Occipital lobe (tissue), 2 donors: ENCODE measurements around the gene CACTIN. TPM values are rescaled to one million over a fixed set of nuclear protein-coding genes. Genes with fewer than 3 reads are reported as not detected.
"Not testable (repeated sequence)": the region's sequence is repeated elsewhere in the genome, so short reads cannot be mapped to it uniquely, and the experiment has no call there.

Experiments used
- DNase-seq: peaks from one replicate; lab custom pipeline; 2025; lab: John Stamatoyannopoulos, UW
- total RNA-seq: library from RNA; depleted of rRNA; stranded (reverse); fragments of >200 nt; gene quantifications from one replicate; pipeline ENCODE4 v1.2.3, GENCODE V29; 2014

The CACTIN gene
- total RNA-seq, 1 donor from 2014 or later, result 19.8 TPM

- no peak for DNase-seq
These were observed 37.2 kb upstream of the CACTIN start for GRCh38 chr19:3663838-3664237.

- no peak for DNase-seq
These were observed 35.0 kb upstream of the CACTIN start for GRCh38 chr19:3661284-3662238.

DNA sequence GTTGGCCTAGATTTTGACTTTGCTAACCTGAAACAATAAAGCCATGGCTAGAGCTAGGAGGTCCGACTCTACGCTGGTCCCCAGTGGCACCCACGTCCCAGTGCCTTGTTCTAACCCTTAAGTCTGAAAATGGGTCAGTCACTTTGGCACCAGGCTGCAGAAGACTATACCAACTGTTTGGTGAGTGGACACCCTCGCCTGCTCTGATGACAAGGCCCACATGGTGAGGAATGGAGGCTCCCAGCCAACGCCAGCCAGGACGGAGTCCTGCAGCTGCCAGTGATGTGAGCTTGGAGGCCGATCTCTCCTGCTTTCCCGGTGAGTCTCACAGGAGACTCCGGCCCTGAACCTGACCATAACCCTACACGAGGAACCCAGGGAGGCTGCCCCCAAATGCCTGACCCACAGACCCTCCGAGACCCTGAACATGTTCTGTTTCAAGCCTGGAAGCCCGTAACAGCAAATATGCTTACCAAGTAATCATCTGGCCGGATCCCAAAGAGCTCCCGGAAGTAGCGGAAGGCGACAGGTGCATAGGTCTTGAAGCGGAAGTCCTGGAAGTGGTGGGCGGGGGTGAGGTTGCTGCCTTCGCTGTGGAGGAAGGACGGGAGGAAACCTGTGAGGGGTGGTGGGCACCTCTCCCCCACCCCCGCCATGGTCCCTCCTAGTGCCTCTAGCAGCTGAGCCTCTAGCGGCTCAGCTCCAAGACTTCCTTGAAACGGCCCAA, 34.1 kb upstream of the CACTIN start:
- DNase-seq, result no peak

DNA sequence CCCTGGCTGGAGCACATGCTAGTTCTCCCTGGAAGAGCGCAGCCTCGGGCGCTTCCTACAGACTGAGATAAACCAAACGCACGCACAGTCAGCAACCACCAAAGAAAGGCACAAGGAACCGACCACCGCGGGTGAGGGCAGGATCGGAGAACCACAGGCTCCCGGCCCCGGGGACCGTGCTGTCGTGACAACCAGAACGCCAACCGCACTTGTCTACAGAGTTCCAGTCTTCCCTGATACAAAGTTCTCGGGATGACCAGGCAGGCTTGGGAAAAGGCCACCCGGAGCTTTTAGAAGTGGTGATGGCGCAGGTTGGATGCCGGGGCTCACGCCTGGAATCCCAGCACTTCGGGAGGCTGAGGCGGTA, 33.1 kb upstream of the CACTIN start:
- no peak for DNase-seq

DNA sequence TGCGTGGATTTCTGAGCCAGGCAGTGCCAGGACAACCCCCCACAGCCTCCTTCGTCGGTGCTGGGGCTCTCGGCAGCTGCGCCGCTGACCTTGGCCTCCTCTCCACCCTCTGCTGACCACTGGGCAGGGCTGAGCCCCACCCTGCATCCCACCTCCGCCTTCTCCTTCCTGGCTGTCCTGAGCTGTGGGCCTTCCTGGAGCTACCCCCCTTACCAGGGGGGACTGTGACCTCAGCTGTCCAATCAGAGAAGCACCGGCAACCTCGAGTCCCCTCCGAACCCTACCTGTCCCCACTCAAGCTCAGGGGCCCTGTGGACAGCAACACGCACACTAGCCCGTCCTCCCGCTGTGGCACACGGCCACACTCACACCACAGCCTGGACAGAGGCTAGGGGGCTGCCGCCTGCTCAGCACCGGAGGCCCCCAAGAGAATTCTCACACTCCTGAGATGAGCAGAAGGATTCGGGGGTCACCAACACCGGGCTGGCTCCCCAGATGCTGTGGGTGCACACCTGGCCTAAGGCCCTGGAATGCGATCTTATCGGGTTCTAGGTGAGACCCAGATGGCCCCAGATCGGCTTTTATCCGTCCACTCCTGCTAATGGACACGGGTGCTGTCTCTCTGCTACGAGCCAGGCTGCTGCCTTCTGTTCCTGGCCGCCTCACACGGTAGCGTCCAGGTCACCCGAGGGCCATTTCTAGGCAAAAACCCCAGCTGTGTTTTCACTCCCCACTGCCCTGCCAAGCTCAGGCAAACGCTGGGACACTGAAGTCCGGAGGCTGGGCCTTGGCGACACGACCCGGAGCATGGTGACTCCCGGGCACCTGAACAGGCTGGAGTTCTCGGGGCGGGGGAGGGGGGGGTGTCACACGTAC, 32.5 kb upstream of the CACTIN start:
- no peak for DNase-seq

DNA sequence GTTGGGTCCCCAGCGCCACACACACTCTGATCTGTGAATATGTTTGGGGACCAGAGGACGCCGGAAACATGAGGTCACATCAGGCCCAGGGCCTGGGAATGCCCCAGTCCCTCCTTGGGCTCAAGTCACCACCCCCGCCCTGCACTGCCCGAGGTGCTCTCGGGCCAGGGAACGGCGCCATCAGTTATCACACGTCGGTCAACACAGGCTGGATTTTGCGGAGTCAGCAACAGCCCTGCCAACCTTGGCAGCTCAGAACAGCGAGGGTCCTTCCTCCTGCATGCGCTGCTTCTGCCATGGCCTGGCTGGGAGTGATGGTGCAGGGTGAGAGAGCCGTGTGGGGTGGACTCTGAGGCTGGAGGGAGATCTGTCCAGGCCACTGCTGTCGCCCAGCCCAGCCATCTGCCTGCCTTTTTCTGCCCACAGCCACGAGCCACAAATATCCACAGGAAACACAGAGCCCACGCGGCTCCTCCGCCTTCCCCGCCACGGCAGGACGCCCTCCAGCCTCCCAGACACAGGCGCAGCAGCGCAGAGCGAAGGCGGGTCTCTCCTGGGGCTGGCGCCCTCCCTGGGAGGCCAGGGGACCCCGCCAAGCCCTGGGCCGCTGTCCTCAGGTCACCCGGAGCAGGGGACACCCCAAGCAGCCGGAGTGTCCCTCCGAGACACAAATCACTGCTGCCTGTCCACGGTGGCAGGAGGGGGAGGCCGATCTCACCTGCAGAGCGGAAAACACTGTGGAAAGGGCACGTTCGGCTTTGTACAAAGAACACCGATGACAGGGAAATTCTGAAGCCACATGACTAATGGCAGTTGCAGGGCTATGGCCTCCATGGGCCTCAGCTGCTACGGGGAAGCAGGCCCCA, 31.6 kb upstream of the CACTIN start:
- no peak for DNase-seq

DNA sequence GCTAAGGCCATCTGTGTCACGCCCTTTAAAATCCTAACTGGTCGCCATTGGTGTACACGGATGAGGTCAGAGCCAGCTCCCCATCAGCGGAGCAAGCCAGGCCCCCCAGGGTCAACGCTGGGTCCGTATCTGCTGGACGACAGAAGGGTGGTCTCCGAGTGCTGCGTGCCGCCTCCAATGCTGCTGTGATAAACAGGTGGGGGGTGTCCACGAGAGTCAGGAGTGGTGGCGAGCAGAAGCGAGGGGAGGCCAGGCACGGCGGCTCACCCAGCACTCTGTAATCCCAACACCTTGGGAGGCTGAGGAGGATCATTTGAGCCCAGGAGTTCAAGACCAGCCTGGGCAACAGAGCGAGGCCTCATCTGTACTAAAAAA, 30.8 kb upstream of the CACTIN start:
- no peak for DNase-seq

GRCh38 chr19:3656747-3657394, 30.3 kb upstream of the CACTIN start:
- DNase-seq, result no peak

- DNase-seq, result no peak
These were observed 29.6 kb upstream of the CACTIN start for GRCh38 chr19:3656073-3656746.

- peak; percentile 85 for DNase-seq
These were observed 28.9 kb upstream of the CACTIN start for GRCh38 chr19:3655402-3656072.

GRCh38 chr19:3653865-3654513, 27.4 kb upstream of the CACTIN start:
- no peak for DNase-seq

DNA sequence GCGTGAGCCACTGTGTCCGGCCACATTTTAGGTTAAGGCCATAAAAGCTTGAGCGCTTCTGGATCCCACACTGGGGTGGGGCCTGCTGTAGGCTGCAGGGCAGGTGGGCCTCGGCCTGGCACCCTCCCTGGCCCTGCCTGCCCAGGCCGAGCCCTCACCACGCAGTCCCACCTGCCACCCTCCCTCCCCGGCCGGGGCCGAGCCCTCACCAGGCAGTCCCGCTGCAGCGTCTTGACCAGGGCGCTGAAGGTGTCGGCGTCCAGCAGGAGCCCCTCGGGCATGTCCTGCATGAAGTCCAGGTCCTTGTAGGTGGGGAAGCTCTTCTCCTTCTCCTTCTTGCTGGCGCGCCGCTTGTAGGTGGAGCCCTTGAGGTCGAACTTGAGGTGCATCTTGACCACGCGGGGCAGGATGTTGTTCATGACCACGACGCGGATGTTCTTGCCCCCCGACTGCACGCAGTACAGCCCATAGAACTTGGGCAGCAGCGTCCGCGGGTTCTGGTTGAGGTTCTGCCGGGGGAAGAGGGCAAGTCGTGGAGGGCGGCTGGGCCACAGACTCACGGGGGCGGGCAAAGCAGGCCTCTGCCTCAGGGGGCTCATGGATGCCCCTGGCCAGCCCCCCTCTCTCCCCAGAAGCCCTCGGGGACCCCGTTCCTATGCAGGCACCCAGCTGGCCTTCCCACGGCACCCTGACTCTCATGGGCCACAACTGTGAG, 26.6 kb upstream of the CACTIN start:
- DNase-seq, result no peak

- DNase-seq, result no peak
These were observed 25.8 kb upstream of the CACTIN start for GRCh38 chr19:3652422-3652821.

DNA sequence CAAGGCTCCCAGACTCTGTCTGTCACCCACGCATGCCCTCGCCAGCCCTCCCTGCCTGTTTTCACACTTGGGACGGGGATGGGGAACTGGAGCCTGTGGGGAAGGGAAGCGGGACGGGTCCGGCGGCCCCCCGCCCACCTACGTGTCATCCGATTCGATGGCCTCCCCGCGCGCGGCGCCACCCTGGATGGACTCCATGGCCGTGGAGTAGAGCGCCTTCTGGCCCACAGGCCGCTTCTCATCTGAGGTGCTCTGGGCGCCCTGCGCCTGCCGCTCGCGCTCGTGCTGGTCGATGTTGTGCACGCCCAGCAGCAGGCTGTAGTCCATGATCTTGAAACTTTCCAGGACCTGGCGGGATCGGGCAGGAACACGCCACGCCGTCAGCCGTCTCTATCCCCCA, 25.1 kb upstream of the CACTIN start:
- no peak for DNase-seq

- DNase-seq, result no peak
These were observed 23.3 kb upstream of the CACTIN start for GRCh38 chr19:3649888-3650287.

DNA sequence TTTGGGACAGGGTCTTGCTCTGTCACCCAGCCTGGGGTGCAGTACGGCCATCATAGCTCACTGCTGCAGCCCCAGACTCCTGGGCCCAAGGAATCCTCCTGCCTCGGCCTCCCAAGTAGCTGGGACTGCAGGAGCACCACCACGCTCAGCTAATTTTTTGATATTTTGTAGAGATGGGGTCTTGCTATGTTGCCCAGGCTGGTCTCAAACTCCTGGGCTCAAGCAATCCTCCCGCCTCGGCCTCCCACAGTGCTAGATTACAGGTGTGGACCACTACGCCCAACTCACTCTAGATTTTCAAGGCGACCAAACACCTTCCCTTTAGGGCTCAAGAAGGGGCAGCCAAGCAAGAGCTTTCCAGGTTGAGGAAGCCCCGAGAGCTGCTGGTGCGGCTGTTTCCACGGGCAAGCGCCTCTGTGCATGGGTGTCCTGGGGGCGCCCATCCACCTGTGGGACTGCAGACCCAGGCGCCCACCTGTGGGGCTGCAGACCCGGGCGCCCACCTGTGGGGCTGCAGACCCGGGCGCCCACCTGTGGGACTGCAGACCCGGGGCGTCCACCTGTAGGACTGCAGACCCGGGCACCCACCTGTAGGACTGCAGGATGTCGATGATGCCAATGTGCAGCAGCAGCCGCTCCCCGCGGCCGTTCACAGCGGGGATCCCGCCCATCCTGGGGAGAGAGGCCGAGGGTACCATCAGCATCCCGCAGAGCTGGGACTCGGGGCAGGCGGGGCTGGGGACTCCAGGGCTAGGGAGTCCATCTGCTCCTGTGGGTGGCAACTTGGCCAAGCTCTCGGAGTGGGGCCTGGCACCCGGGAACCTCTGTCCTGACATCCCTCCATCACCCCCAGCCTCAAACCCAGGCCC, 21.7 kb upstream of the CACTIN start:
- DNase-seq, result no peak

- DNase-seq, result not testable (repeated sequence)
These were observed 20.5 kb upstream of the CACTIN start for GRCh38 chr19:3647102-3647501.
